ENCODE measurements around the gene BABAM2.
"Not testable (repeated sequence)": the region's sequence is repeated elsewhere in the genome, so short reads cannot be mapped to it uniquely, and the experiment has no call there.

BABAM2 gene

DNA sequence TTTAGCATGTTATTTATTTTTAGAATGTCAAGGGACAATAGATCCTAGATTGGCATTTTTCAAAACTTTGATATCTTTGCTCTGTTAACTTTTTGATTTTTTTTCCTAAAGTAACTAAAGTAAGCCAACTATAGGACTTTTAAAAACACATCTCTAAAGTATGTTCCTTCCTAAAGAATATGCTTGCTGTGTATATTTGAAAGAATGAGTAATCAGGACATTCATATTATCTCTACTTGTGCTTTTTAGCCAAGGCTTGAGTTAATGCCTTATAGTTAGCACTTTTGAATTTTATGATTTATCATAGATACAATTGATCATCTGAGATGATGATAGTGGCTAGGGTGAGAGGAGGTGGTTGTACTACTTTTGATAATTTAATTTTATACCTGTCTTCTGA lies 93.6 kb downstream of the BABAM2 start:
- no peak for DNase-seq (ENCODE audit: low read depth)

DNA sequence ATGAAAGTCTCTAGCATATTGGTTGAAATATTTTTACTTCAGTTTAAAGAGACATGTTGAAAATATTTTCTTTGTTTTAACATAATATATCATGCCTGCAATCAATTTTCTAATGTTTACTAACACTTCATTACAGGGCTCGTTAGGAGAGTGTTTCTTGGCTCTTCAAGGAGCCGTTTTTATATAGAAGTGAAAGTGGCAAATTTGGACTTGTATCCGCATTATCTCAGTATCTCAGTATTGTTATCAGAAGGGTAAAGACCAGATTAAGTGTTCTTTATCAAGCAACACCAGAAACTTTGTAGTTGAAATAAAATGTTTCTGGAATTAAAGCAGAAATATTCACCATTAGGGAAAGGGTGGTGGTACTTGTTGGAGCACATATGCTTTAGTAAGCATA lies 97.8 kb downstream of the BABAM2 start:
- no peak for DNase-seq (ENCODE audit: low read depth)

DNA sequence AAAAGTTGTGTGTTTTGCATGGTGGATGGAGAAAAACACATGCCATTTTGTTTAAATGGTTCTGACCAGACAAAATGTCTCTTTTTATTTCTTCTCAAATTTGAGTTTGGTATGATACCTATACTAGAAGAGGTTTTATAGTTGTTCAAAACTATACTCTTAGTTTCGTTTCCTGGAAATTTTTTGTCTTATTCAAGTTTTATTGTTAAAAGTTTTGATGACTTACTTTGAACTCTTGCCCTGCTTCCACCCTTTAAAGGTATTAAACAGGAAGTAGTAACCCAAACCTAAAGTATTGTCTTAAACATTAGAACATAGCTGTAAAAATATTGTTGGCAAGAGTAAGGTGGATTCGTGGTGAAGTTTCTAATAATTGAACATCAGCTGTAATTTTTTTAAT lies 98.2 kb downstream of the BABAM2 start:
- DNase-seq (ENCODE audit: low read depth) = no peak

DNA sequence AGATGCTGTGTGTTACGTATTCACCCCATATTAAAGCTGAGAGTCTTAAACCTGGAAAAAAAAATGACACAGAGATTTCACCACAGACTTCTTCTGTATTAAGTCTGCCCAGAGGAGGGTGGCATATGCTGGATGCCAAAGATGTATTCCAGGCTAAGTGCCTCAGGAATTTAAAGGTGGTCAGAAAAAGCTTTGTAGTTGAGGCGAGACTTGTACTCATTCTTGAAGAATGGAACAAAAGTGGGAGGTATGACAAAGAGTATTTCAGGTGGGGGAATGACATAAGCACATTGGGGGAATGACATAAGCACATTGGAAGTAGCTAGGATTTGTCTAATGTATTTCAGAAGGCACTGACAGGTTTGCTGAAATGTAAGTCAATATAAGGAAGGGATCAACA lies 98.6 kb downstream of the BABAM2 start:
- no peak for DNase-seq (ENCODE audit: low read depth)

DNA sequence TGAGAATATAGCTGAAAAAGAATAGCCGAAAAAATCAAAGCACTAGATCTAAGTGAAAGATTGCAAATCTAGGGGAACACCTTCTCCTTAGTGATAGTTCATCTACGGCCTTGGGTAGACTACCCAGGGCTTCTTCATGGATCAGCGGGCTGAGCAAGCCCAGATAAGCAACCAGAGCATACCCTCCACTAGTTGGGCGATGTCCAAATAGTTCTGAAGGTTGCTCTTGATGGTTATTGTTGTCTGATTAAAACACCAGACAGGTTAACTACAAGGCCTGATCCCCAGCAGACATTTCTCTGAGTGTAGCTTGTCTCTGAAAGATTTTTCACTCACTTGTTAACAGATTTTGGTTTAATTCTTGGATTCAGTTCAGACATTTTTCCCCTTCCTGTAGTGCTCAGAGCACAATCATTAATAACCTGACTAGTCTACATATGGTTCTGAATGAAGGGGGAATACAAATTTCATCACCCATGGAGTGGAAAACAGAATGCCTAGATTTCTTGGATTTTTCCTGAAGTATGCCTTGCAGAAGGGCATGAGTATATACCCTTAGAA lies 99.6 kb downstream of the BABAM2 start:
- DNase-seq (ENCODE audit: low read depth) = no peak

DNA sequence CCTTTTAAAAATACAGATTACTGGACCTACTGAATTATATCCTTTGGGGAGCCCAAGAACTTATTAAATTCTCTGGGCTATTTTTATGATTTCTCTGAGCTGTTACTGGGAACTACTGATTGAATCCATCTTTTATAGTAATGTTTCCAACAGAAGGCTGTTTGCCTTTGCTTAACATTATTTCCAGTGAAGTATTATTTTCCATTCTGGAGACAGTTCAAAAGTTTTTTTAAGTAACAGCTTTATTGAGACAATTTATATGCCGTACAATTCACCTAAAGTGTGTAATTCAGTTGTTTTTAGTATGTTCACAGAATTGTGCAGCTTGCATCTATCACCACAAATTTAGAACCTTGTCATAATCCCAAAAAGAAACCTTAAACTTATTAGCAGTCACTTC lies 100.6 kb downstream of the BABAM2 start:
- DNase-seq (ENCODE audit: low read depth) = no peak

DNA sequence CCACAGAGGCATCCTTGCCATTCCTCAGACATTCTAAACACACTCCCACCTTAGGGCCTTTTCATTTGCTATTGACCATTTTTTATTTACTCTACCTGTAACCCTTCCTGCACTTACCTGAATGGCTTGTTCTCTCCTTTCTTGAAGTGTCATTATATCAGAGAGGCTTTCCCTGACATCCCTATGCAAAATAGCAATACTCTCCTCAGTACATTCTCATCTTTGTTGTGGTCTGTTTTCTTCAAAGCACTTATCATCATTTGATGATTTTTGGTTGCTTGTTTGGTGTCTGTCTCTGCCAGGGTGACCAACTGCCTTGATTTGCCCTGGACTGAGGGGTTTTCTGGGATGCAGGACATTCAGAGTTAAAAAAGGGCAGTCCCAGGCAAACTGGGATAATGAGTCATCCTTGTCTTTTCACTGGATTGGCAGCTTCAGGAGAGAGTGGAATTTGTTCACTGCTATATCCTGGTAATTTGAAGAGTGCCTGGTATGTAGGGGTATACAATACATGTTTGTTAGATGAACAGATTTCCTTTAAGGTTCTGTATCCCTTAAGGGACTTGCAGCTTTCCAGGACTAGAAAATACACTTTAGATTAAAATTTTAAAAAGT lies 102.4 kb downstream of the BABAM2 start:
- DNase-seq (ENCODE audit: low read depth) = no peak

DNA sequence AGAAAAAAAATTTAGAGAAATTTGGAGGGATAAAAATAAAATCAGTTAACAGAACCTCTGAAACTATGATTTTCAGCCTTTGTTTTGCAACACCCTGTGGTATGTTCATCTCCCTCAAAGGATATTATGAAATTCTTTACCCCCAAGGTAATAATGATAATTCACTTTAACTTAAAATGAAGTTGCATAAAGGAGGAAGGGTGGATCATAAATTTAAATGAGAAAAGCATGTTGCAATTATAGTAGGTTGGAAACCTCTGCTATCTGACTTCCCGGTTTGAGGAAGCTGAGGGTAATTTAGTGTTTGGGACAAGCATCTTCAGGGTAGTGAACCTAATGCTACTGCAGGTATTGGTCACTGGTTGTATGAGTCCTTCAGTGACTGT lies 102.9 kb downstream of the BABAM2 start:
- no peak for DNase-seq (ENCODE audit: low read depth)

DNA sequence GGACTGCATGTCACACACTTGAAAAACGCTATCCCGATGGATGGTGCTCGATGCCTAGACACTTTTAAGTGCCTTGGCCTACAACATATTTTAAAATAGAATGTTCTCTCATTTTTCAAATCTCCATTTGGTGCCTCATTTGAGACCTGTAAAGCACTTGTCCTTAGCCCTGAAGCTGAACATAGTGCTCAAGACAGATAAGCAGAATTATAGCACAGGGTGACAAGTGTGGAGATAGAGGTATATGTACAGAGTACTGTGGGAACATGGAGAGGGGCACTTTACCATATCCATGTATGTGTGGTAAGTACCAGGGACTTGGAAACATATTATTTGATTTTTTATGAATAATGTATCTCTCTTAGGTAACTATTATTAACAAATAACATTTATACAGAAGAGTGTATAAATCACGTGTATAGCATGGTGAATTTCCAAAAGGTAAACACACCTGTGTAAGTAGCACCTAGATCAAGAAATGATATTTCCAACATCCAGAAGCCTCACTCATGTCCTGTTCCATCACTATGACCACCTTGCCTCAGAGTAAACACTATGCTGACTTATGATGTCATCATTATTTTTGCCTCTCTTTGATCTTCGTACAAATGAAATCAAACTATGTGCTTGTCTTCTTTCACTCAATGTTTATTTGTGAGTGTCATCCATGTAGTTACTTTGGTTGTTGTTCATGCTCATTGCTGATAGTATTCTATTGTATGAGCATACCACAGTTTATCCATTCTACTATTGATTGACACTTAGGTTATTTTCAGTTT lies 103.6 kb downstream of the BABAM2 start:
- no peak for DNase-seq (ENCODE audit: low read depth)

DNA sequence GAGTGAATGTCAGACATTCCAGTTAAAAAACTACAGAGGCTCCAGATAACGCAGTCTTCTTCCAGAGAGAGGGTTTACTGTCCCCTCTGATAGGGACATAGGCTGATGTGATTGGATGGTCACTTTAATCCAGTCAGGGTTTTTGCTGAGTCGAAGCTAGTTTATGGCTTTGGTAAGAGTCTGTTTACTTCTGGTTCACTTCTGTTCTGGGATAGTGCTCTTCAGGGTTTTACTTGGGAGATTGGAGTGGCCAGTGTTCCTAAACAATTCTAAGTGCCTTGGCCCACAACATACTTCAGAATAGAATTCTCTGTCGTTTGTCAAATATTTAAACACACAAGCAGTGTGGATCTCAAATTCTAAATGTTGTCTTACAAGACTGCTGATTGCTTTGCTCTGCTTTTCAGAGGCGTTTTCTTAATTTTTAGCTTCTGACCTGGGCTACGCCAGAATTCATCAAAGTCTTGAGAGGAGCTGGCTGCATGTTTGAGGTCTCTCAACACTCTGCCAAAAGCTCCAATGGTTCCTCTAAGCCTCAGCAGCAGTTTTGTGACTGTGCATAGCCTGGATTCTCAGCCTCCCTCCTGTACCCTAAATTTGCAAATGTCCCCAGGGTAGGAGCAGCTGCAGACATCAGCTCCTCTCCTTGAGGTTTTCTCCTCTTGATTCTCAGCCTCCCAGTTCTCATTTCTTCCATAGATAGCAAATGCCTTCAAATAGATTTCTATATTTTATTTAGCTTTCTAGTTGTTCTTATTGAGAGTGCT lies 105.8 kb downstream of the BABAM2 start:
- no peak for DNase-seq (ENCODE audit: low read depth)

DNA sequence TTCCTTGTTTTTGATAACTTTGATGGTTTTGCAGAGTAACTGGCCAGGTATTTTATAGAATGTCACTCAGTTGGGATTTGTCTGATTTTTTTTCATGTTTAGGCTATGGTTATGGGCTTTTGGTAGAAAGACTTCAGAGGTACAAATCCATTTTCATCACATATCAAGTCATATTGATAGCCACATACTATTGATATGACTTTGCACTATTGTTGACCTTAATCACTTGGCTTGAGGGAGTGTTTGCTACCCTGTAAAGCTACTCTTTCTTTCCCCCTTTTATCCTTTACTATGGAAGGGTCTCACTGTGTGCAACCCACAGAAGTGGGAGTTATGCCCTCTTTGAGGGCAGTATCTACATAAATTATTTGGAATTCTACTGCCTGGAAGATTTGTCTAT lies 109.8 kb downstream of the BABAM2 start:
- no peak for DNase-seq (ENCODE audit: low read depth)

DNA sequence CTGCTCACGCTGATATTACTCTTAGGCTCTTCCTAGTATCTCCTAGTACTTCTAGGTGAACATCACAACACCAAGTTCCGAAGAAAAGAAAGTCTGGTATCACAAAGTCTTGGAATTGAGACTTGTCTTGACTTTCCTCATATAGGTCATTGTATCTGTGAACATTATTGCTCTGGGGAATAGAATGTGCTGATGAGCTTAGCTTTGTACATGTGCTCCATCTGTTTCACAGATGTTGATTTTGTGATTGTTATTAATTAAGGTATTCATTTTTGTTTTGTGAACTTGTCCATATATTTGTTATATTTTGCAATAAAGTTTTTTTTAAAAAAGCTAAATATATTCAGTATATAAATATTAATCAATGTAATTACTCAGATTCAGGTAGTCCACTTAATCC lies 111.7 kb downstream of the BABAM2 start:
- DNase-seq (ENCODE audit: low read depth) = no peak

DNA sequence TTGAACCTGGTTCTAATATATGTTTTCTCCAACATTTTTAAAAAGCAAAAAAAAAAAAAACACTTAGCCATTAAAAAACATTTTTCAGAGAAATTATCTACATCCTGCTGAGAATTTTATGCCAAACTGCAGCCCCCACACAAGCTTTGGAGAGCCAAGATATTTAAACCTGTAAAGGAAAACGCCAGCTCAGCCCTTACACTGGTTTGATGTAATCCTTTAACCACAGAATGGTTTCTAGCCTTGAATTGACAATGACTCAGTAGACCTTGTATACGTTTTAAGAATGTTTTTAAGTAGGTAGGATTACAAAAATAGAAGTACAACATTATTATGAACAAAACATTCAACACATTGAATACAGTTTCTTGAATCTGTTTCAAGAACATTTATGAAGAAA lies 113.6 kb downstream of the BABAM2 start:
- no peak for DNase-seq (ENCODE audit: low read depth)

DNA sequence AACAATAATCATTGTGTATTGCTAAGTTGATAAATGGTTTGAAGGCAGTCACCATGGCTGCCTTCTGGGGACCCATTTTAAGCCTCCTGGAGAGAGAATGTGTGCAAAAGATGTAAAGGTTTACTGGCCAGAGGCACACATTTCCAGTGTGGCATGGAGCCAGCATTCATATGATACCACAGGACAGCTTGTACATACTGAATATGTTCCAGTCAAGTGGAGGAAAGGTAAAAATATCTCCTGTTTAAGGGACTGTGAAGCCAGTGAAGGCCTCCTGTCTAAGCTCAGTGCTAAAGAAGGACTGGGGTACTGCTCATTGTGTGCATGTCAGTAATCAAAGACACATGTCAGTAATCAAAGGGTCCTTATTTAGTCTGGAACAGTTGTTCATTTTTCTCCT lies 119.2 kb downstream of the BABAM2 start:
- no peak for DNase-seq (ENCODE audit: low read depth)

DNA sequence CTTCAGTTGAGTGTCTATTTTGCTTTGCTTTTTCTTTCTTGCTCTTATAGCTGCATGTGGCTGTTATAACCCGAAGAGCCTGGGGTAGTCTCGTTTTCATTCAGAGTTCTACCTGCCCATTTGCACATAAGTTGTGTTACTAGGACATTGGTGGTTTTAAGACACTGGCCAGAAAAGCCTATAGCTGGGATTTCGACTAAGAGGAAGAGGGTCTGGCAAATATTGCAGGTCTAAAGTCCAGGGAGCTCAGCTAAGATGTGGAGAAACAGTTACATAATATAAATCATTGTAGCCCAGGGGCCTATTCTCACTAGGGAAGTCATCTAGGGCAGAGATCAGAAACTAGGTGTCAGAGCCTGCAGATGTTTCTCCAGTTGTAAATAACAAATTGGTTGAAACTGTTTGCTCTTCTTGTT lies 120.8 kb downstream of the BABAM2 start:
- DNase-seq (ENCODE audit: low read depth) = no peak

DNA sequence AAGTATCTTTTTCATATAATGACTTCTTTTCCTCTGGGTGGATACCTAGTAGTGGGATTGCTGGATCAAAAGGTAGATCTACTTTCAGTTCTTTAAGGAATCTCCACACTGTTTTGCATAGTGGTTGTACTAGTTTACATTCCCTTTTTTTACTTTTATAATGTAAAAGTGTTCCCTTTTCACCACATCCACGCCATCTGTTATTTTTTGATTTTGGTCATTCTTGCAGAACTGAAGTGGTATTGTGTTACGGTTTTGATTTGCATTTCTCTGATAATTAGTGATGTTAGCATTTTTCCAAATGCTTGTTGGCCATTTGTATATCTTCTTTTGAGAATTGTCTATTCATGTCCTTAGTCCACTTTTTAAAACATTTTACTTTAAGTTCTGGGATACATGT lies 127.9 kb downstream of the BABAM2 start:
- not testable (repeated sequence) for DNase-seq (ENCODE audit: low read depth)

DNA sequence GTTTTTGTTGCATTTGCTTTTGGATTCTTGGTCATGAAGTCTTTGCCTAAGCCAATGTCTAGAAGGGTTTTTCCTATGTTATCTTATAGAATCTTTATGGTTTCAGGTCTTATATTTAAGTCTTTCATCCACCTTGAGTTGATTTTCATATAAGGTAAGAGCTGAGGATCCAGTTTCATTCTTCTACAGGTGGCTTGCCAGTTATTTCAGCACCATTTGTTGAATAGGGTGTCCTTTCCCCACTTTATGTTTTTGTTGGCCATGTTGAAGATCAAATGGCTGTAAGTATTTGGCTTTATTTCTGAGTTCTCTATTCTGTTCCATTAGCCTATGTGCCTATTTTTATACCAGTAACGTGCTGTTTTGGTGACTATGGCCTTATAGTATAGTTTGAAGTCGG lies 129.0 kb downstream of the BABAM2 start:
- not testable (repeated sequence) for DNase-seq (ENCODE audit: low read depth)

DNA sequence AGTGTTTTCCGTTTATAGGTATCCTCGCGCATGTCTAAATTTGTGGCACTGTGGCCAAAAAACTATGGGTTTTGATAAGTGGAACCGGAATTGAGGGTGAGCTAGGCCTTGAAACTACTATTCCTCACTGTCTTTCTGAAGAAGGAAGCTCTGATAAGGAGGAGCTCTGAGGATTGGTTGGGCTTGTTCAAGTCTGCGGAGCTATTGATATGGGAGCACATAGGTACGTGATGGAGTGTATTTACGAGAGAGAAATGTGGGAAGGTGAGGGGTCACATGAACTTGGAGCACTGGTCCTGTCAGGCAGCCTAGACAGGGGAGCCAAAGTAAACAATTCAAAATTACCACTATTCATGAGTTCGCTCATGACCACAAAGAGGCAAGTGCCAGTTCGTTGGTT lies 131.4 kb downstream of the BABAM2 start:
- peak; percentile 52 for DNase-seq (ENCODE audit: low read depth)

DNA sequence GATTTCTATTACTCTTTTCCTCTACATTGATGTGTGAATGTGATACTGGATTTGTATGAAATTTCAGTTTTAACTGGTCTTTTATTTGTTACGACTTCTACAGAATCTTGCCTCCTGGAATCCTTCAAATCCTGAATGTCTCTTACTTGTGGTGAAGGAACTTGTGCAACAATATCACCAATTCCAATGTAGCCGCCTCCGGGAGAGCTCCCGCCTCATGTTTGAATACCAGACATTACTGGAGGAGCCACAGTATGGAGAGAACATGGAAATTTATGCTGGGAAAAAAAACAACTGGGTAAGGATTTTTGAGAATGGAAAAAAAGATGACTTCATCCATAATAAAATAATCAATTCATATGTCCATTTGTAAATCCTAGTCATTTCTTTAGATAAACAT lies 134.6 kb downstream of the BABAM2 start:
- DNase-seq (ENCODE audit: low read depth) = no peak

DNA sequence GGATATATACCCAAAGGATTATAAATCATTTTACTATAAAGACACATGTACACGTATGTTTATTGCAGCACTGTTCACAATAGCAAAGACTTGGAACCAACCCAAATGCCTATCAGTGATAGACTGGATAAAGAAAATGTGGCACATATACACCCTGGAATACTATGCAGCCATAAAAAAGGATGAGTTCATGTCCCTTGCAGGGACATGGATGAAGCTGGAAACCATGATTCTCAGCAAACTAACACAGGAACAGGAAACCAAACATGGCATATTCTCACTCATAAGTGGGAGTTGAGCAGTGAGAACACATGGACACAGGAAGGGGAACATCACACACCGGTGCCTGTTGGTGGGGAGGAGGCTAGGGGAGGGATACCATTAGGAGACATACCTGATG lies 135.7 kb downstream of the BABAM2 start:
- not testable (repeated sequence) for DNase-seq (ENCODE audit: low read depth)

DNA sequence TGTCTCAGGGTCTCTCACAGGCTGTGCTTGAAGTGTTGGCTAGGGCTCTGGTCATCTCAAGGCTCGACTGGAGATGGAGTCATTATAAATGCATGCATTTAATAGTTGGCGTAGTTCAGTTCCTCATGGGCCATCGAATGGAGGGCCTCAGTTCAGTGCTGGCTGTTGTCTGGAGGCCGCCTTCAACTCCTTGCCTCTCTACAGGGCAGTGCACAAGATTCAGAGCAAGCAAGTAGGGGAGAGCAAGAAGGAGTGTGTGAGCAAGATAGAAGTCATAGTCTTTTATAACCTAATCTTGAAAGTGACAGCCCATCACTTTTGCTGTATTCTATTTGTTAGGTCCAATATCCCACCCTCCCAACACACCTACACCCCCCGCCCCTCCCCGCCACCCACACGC lies 137.5 kb downstream of the BABAM2 start:
- DNase-seq (ENCODE audit: low read depth) = no peak

DNA sequence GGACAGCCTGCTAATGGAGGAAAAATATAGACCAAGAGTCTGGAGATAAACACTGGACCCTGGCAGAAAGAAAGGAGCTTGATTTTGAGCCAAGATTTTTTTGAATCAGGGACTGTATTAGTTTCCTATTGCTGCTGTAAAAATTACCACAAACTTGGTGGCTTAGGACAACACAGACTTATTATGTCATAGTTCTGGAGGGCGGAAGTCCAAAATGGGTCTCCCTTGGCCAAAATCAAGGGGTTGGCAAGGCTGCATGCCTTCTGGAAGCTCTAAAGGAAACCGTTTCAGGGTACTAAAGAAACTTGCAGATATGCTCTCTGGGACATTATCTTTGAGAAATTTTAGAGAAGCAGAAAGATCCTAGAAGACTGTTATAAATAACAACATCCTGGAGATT lies 140.1 kb downstream of the BABAM2 start:
- no peak for DNase-seq (ENCODE audit: low read depth)

DNA sequence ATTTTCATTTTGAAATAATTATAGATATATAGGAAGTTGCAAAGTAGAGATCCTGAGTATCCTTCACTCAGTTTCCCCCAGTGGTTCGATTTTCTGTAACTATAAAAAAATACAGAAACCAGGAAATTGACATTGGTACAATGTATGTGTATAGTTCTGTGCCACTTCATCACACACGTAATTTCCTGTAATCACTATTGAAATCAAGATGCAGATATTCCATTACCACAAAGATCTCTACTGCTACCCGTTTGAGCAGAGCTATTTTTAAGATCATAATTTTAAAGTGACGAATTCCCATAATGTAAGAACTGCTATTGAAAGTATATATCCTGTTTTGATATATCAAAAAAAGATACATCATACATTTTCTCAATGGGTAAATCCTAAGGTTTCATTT lies 142.3 kb downstream of the BABAM2 start:
- no peak for DNase-seq (ENCODE audit: low read depth)

Measured in CMK (cell line).